ENCODE data around the gene GALNT6.

GALNT6 gene

DNA sequence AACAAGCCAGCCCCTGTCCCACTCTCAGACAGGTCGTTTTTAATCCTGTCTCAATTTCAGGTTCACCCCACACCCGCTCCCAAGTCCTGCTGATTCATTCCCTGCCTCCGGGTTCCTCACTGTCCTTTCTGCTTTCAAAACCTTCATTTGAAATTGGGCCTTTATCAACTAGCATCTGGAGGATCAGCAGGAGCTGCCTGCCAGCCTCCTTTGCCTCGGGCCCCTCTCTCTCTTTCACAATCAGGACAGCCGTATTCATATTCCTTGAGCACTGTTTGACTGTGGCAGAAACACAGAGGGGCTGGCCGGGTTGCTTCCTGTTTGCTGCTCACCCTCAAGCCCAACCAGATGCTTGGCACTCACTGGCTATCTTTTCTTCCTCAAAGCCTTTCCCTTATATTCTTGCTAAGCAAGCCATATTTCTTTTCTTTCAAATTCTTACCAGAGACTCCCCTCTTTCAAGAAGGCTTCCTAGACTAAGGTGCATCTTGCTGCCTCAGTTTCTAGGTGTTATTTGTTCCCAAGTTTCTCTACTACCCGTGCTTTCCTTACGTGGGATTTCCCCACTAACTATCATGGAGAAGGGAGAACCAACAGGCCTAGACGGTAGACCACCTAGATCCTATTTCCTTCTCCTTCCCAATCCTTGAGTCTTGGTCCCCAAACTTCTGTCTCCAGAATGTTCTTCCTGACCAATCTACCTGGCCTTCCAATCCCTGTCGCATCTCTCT, 3.0 kb downstream of the GALNT6 start:
- peak overlapping the region; percentile 87 for H3K4me2 ChIP-seq (ENCODE audit: low read depth, low read length, poor library complexity, severe bottlenecking)
- peak overlapping the region; percentile 65 for H3K4me3 ChIP-seq (ENCODE audit: low read length, poor library complexity, severe bottlenecking)
- H4K20me1 ChIP-seq (ENCODE audit: insufficient read depth, low read length, poor library complexity, severe bottlenecking): no peaks in the 10 kb centered on the region
- peaks cover 47% of the 10 kb centered on the region for H3K79me2 ChIP-seq (ENCODE audit: insufficient read depth, low read length)
- no peaks in the 10 kb centered on the region for H3K9me3 ChIP-seq (ENCODE audit: insufficient read depth, low read depth, low read length)
- H3K4me1 ChIP-seq (ENCODE audit: insufficient read depth, low read length, poor library complexity, severe bottlenecking): peaks cover 80% of the 10 kb centered on the region
- no peaks in the 10 kb centered on the region for H3K36me3 ChIP-seq (ENCODE audit: insufficient read depth, low read length)
- peak overlapping the region; percentile 44 for H3K9ac ChIP-seq (ENCODE audit: low read depth, low read length, poor library complexity, severe bottlenecking)
- no peaks in the 10 kb centered on the region for H3K9me2 ChIP-seq (replicated peaks; ENCODE audit: low read depth, low read length)
- no peak for TF ChIP-seq EZH2phosphoT487 (IDR thresholded peaks at IDR 0.05; ENCODE audit: borderline replicate concordance)
- TF ChIP-seq, protein P1, sequence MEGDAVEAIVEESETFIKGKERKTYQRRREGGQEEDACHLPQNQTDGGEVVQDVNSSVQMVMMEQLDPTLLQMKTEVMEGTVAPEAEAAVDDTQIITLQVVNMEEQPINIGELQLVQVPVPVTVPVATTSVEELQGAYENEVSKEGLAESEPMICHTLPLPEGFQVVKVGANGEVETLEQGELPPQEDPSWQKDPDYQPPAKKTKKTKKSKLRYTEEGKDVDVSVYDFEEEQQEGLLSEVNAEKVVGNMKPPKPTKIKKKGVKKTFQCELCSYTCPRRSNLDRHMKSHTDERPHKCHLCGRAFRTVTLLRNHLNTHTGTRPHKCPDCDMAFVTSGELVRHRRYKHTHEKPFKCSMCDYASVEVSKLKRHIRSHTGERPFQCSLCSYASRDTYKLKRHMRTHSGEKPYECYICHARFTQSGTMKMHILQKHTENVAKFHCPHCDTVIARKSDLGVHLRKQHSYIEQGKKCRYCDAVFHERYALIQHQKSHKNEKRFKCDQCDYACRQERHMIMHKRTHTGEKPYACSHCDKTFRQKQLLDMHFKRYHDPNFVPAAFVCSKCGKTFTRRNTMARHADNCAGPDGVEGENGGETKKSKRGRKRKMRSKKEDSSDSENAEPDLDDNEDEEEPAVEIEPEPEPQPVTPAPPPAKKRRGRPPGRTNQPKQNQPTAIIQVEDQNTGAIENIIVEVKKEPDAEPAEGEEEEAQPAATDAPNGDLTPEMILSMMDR (conservative IDR thresholded peaks at IDR 0.05; ENCODE audit: low read length): no peak
- peaks cover 5% of the 10 kb centered on the region; the same call in 1 of the 2 replicates for H3F3A ChIP-seq (ENCODE audit: low read depth)
- H3K27me3 ChIP-seq (ENCODE audit: insufficient read depth, low read length, poor library complexity, severe bottlenecking): no peaks in the 10 kb centered on the region
- H2AFZ ChIP-seq (ENCODE audit: low read length): no peak overlapping the region

DNA sequence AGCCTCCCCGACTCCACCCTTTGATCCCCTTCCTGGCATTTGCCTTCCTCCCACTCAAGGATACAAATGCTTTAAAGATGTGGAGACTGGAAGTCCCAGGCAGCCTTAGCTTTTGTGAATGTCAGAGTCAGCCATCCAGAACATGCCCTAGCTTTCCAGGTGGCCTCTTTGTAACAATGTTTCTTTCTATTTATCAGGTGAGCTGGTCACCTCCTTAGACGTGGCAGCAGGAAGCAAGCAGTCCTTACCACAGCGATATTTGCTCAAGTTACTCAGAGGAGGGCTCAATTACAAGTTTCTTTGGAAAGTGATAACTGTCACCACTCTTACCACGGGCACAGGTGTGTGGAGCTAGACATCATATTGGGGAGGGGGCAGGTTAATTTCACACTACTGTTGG, 4.9 kb downstream of the GALNT6 start:
- peak overlapping the region; percentile 43 for H3K4me2 ChIP-seq (ENCODE audit: low read depth, low read length, poor library complexity, severe bottlenecking)
- H3K36me3 ChIP-seq (ENCODE audit: insufficient read depth, low read length): no peaks in the 10 kb centered on the region
- no peak overlapping the region for H2AFZ ChIP-seq (ENCODE audit: low read length)
- peaks cover 5% of the 10 kb centered on the region; the same call in 1 of the 2 replicates for H3F3A ChIP-seq (ENCODE audit: low read depth)
- H3K4me3 ChIP-seq (ENCODE audit: low read length, poor library complexity, severe bottlenecking): peak overlapping the region; percentile 12
- peak overlapping the region; percentile 15 for H3K9ac ChIP-seq (ENCODE audit: low read depth, low read length, poor library complexity, severe bottlenecking)
- H3K9me3 ChIP-seq (ENCODE audit: insufficient read depth, low read depth, low read length): no peaks in the 10 kb centered on the region
- H3K9me2 ChIP-seq (replicated peaks; ENCODE audit: low read depth, low read length): no peaks in the 10 kb centered on the region
- H3K4me1 ChIP-seq (ENCODE audit: insufficient read depth, low read length, poor library complexity, severe bottlenecking): peaks cover 91% of the 10 kb centered on the region
- TF ChIP-seq, protein P1 (conservative IDR thresholded peaks at IDR 0.05; ENCODE audit: low read length): no peak
- TF ChIP-seq EZH2phosphoT487 (IDR thresholded peaks at IDR 0.05; ENCODE audit: borderline replicate concordance): no peak
- H3K79me2 ChIP-seq (ENCODE audit: insufficient read depth, low read length): peaks cover 36% of the 10 kb centered on the region
- no peaks in the 10 kb centered on the region for H4K20me1 ChIP-seq (ENCODE audit: insufficient read depth, low read length, poor library complexity, severe bottlenecking)
- no peaks in the 10 kb centered on the region for H3K27me3 ChIP-seq (ENCODE audit: insufficient read depth, low read length, poor library complexity, severe bottlenecking)

DNA sequence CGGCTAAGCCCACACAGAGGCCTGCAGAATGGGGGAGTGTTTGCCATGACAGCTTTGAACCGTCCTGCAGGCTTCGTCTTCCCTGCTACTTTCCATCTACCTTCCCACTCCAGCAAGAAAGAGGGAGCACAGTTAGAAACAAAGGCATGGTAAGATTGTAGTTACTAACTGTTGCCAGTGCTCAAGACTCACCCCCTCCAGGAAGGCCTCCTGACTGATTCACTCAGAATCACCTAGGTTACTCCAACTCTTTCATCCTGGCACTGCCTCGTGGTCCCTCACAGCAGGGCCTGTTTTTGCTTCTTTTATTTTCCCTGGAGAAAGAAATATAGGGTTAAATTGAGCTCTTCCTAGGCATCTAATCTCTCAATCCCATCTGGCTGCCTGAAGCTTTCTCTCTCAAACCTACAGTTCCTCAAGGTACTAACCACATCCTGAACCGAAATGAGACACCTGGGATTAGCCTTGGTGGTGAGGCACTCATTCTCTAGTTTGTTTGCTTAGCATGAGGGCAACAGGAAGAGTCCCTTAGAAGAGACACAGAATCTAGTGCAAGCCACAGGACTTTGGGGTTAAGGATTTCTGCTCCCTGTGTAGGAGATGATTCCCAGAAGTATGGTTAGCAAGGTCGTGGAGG, 7.8 kb downstream of the GALNT6 start:
- Histone ChIP-seq H3K4me2 (ENCODE audit: low read depth, low read length, poor library complexity, severe bottlenecking) (peak overlapping the region; percentile 75), H3K4me1 (ENCODE audit: insufficient read depth, low read length, poor library complexity, severe bottlenecking) (peaks cover 86% of the 10 kb centered on the region), H3K27me3 (ENCODE audit: insufficient read depth, low read length, poor library complexity, severe bottlenecking) (no peaks in the 10 kb centered on the region), H3K9me2 (replicated peaks; ENCODE audit: low read depth, low read length) (no peaks in the 10 kb centered on the region), H3K9ac (ENCODE audit: low read depth, low read length, poor library complexity, severe bottlenecking) (peak overlapping the region; percentile 63), H3K36me3 (ENCODE audit: insufficient read depth, low read length) (no peaks in the 10 kb centered on the region; the same call in 1 of the 2 replicates), H3K4me3 (ENCODE audit: low read length, poor library complexity, severe bottlenecking) (peak overlapping the region; percentile 18), H3K9me3 (ENCODE audit: insufficient read depth, low read depth, low read length) (no peaks in the 10 kb centered on the region), H4K20me1 (ENCODE audit: insufficient read depth, low read length, poor library complexity, severe bottlenecking) (no peaks in the 10 kb centered on the region), H3F3A (ENCODE audit: low read depth) (peaks cover 5% of the 10 kb centered on the region; the same call in 1 of the 2 replicates), H3K79me2 (ENCODE audit: insufficient read depth, low read length) (peaks cover 18% of the 10 kb centered on the region; the same call in 1 of the 2 replicates), H2AFZ (ENCODE audit: low read length) (no peak overlapping the region)
- TF ChIP-seq, protein P1 (conservative IDR thresholded peaks at IDR 0.05; ENCODE audit: low read length): no peak
- TF ChIP-seq EZH2phosphoT487 (IDR thresholded peaks at IDR 0.05; ENCODE audit: borderline replicate concordance): no peak

Measured in Loucy (cell line).